GM21786 (cell line): ENCODE data around the gene SSH2.
"Not testable (repeated sequence)": the region's sequence is repeated elsewhere in the genome, so short reads cannot be mapped to it uniquely, and the experiment has no call there.

ENCODE experiments used
- ATAC-seq: cut with Tn5 transposase; IDR thresholded peaks from one replicate; pipeline ENCODE4 v1.9.1; 2021; ENCODE audit not compliant: unreplicated experiment

The SSH2 gene

GRCh38 chr17:29746669-29747068 lies 183.4 kb downstream of the SSH2 start:
- no peak for ATAC-seq

- ATAC-seq = no peak
Observed at GRCh38 chr17:29744121-29744520, 185.9 kb downstream of the SSH2 start.

- ATAC-seq = no peak
Observed at GRCh38 chr17:29742210-29742513, 187.9 kb downstream of the SSH2 start.

- ATAC-seq = no peak
Observed at GRCh38 chr17:29740017-29740416, 190.0 kb downstream of the SSH2 start.

- no peak for ATAC-seq
Observed at GRCh38 chr17:29734640-29735039, 195.4 kb downstream of the SSH2 start.

- ATAC-seq = no peak
Observed at GRCh38 chr17:29733166-29733565, 196.9 kb downstream of the SSH2 start.

- ATAC-seq = no peak
Observed at GRCh38 chr17:29732613-29733012, 197.4 kb downstream of the SSH2 start.

- ATAC-seq = no peak
Observed at GRCh38 chr17:29732209-29732608, 197.8 kb downstream of the SSH2 start.

- no peak for ATAC-seq
Observed at GRCh38 chr17:29731589-29731929, 198.5 kb downstream of the SSH2 start.

- no peak for ATAC-seq
Observed at GRCh38 chr17:29728490-29728889, 201.5 kb downstream of the SSH2 start.

GRCh38 chr17:29726715-29727252 lies 203.2 kb downstream of the SSH2 start:
- ATAC-seq = no peak

- ATAC-seq = not testable (repeated sequence)
Observed at GRCh38 chr17:29725408-29725807, 204.6 kb downstream of the SSH2 start.

GRCh38 chr17:29723278-29724047 lies 206.6 kb downstream of the SSH2 start:
- no peak for ATAC-seq

GRCh38 chr17:29722411-29723198 lies 207.4 kb downstream of the SSH2 start:
- ATAC-seq = peak; percentile 67

- no peak for ATAC-seq
Observed at GRCh38 chr17:29720551-29720950, 209.5 kb downstream of the SSH2 start.

GRCh38 chr17:29719469-29719868 lies 210.6 kb downstream of the SSH2 start:
- no peak for ATAC-seq

GRCh38 chr17:29718446-29719039 lies 211.5 kb downstream of the SSH2 start:
- ATAC-seq = no peak

- ATAC-seq = no peak
Observed at GRCh38 chr17:29717817-29718216, 212.2 kb downstream of the SSH2 start.

GRCh38 chr17:29716566-29716965 lies 213.5 kb downstream of the SSH2 start:
- no peak for ATAC-seq

GRCh38 chr17:29715680-29716079 lies 214.3 kb downstream of the SSH2 start:
- ATAC-seq = no peak

- ATAC-seq = no peak
Observed at GRCh38 chr17:29714146-29714545, 215.9 kb downstream of the SSH2 start.

- no peak for ATAC-seq
Observed at GRCh38 chr17:29713626-29714025, 216.4 kb downstream of the SSH2 start.
